K562 (cell line): ENCODE results near the gene CNNM3. TPM values are rescaled to one million over a fixed set of nuclear protein-coding genes. Genes with fewer than 3 reads are reported as not detected.
A peak's percentile ranks its signal among the peaks of the same experiment; 100 is the strongest.

Experiments
- ATAC-seq: fragments of 200-7000 bp; cut with Tn5 transposase; 3 replicates; pipeline ENCODE4 v1.9.1; 2020; ENCODE audit warnings: moderate library complexity
- BruUV-seq: library from RNA; stranded (reverse); fragments of 400-500 nt; replicated peaks from 2 replicates; lab custom pipeline; 2021; lab: Mats Ljungman, UMichigan
- CTCF ChIA-PET: fragments of 300-600 bp; formaldehyde crosslinking; extraction: SDS; loops from one replicate; lab custom pipeline; 2021; ENCODE audit warnings: low intra/inter-chr PET ratio; lab: Yijun Ruan, JAX
- POLR2A ChIA-PET: fragments of 300-600, 350-650 bp; sonication (Branson Sonifier 250); formaldehyde crosslinking; extraction: SDS; loops from one replicate; lab custom pipeline; 2021; ENCODE audit warnings: antibody characterized with exemption, inconsistent platforms; lab: Yijun Ruan, JAX
- DNase-seq, 4 experiments: peaks; one replicate each; pipeline versions ENCODE4 v3.0.0 to v3.0.0-alpha.2; 2011 to 2018; ENCODE audit warnings: low spot score in 3 of 4, mixed read lengths in 3 of 4; ENCODE audit errors: extremely low read depth in 1 of 4
- FAIRE-seq: peaks from 2 replicates; lab custom pipeline; 2011; peaks lifted over from hg19 to GRCh38; lab: Jason Lieb, UNC
- H2AFZ ChIP-seq: 2 replicates; pipeline ENCODE4 v1.6.0; 2011; ENCODE audit warnings: low read depth, low read length, control low read depth, inconsistent platforms
- H3K27ac ChIP-seq: fragments of 200-600 bp; 3 replicates; pipeline ENCODE4 v1.8.0; 2011; ENCODE audit warnings: low read depth, mild to moderate bottlenecking, control low read depth, inconsistent platforms, low read length, moderate library complexity, mixed read lengths; ENCODE audit errors: extremely low read depth
- H3K27me3 ChIP-seq, 2 experiments: fragments of 300-600 bp in 1 of 2; 2 replicates in 1 of 2; 3 replicates in 1 of 2; pipeline versions ENCODE4 v1.6.0 to v1.8.0; 2011; ENCODE audit warnings: inconsistent platforms in 2 of 2, low read length in 2 of 2, mild to moderate bottlenecking in 1 of 2, mixed read lengths in 1 of 2, moderate library complexity in 1 of 2; ENCODE audit not compliant: control insufficient read depth in 2 of 2, insufficient read depth in 2 of 2
- H3K36me3 ChIP-seq: fragments of 300-600 bp; 3 replicates; pipeline ENCODE4 v1.8.0; 2011; ENCODE audit warnings: mild to moderate bottlenecking, low read length, inconsistent platforms; ENCODE audit not compliant: control insufficient read depth, insufficient read depth
- H3K4me1 ChIP-seq, 2 experiments: fragments of 200-600 bp in 1 of 2; replicated peaks in 1 of 2; 2 replicates in 1 of 2; 3 replicates in 1 of 2; pipeline versions ENCODE4 v1.5.1 to v1.8.0; 2011; ENCODE audit warnings: inconsistent platforms in 2 of 2, low read length in 2 of 2, mild to moderate bottlenecking in 1 of 2, mixed read lengths in 1 of 2, moderate library complexity in 1 of 2; ENCODE audit not compliant: control insufficient read depth in 2 of 2, insufficient read depth in 2 of 2
- H3K4me2 ChIP-seq: 2 replicates; pipeline ENCODE4 v1.6.1; 2011; ENCODE audit warnings: low read length, control low read depth, inconsistent platforms, mixed read lengths; ENCODE audit not compliant: insufficient read depth
- H3K4me3 ChIP-seq: fragments of 200-600 bp; sonication (generic), shearing (Covaris generic); 2 replicates; pipeline ENCODE4 v1.5.1; 2016; ENCODE audit warnings: control low read depth, inconsistent platforms
- H3K79me2 ChIP-seq: fragments of 200-600 bp; 3 replicates; pipeline ENCODE4 v1.8.0; 2011; ENCODE audit warnings: low read length, inconsistent platforms; ENCODE audit not compliant: control insufficient read depth, insufficient read depth
- H3K9ac ChIP-seq, 2 experiments: 2 replicates each; pipeline versions ENCODE4 v1.6.0 to v1.6.1; 2011; ENCODE audit warnings: low read depth in 2 of 2, low read length in 2 of 2, control low read depth in 1 of 2, inconsistent platforms in 1 of 2, mild to moderate bottlenecking in 1 of 2, mixed read lengths in 1 of 2; ENCODE audit not compliant: insufficient read depth in 1 of 2
- H3K9me1 ChIP-seq: one replicate; pipeline ENCODE4 v1.6.0; 2011; ENCODE audit warnings: inconsistent platforms, mild to moderate bottlenecking, low read length, moderate library complexity; ENCODE audit not compliant: control insufficient read depth, insufficient read depth
- H3K9me3 ChIP-seq: replicated peaks from 2 replicates; pipeline ENCODE4 v1.5.1; 2011; ENCODE audit warnings: low read depth, low read length, inconsistent platforms; ENCODE audit not compliant: control insufficient read depth, insufficient read depth
- H4K20me1 ChIP-seq: replicated peaks from 2 replicates; pipeline ENCODE4 v1.6.1; 2011; ENCODE audit warnings: low read length, inconsistent platforms, mixed read lengths; ENCODE audit not compliant: control insufficient read depth, insufficient read depth
- BMI1 ChIP-seq: fragments of 150-350 bp; IDR thresholded peaks from 2 replicates; pipeline ENCODE4 v1.6.1; 2014; ENCODE audit warnings: low read length
- CREB3L1 ChIP-seq: fragments of 450-650 bp; IDR thresholded peaks from 2 replicates; pipeline ENCODE4 v1.6.1; 2014; ENCODE audit warnings: low read depth, mild to moderate bottlenecking, moderate library complexity, borderline replicate concordance
- CREBBP ChIP-seq: IDR thresholded peaks from one replicate; pipeline ENCODE4 v1.6.1; 2012; ENCODE audit warnings: low read depth, mild to moderate bottlenecking, control low read depth, inconsistent platforms, low read length
- NCOA2 ChIP-seq, 2 experiments: fragments of 450-650 bp; IDR thresholded peaks; 2 replicates each; pipeline ENCODE4 v1.6.1; 2018; ENCODE audit warnings: mild to moderate bottlenecking in 2 of 2, moderate library complexity in 1 of 2; ENCODE audit not compliant: partially characterized antibody in 2 of 2
- NR4A1 ChIP-seq, 2 experiments: fragments of 250-450 bp in 1 of 2; fragments of 450-650 bp in 1 of 2; sonication (Bioruptor Pico) in 1 of 2; IDR thresholded peaks; 2 replicates each; pipeline versions ENCODE4 v1.4.0 to v1.6.1; 2016 to 2020; ENCODE audit warnings: mild to moderate bottlenecking in 2 of 2, missing compliant biosample characterization in 1 of 2, missing genetic modification characterization in 1 of 2, moderate library complexity in 1 of 2
- RBM22 ChIP-seq: fragments of 200-400 bp; formaldehyde crosslinking; IDR thresholded peaks from 2 replicates; pipeline ENCODE4 v1.6.1; 2018; ENCODE audit warnings: low read length, low read depth; ENCODE audit not compliant: poor library complexity, severe bottlenecking
- ZBTB40 ChIP-seq, 2 experiments: fragments of 450-650 bp in 1 of 2; sonication (generic) in 1 of 2; formaldehyde crosslinking in 1 of 2; IDR thresholded peaks; 2 replicates each; pipeline versions ENCODE4 v1.7.1 to v1.9.0; 2016 to 2022; ENCODE audit warnings: inconsistent platforms in 1 of 2, mild to moderate bottlenecking in 1 of 2, missing genetic modification reagents in 1 of 2
- WGBS: fragments of 100-300 bp; shearing (Covaris generic); methylation state at CpG from one replicate; pipeline ENCODE4 v1.1.6; 2016; ENCODE audit warnings: low coverage, mixed read lengths; ENCODE audit not compliant: insufficient coverage; ENCODE audit errors: missing lambda C conversion rate; 5-methylcytosine and 5-hydroxymethylcytosine counted together
- in situ Hi-C: fragments of 300-500 bp; cut with MboI; formaldehyde crosslinking; loops from 4 replicates; pipeline ENCODE4 v1.15.0; 2018; ENCODE audit warnings: inconsistent platforms, mixed read lengths
- intact Hi-C: fragments of 100-400 bp; cut with micrococcal nuclease; formaldehyde crosslinking; loops from 2 replicates; pipeline ENCODE4 v1.14.2; 2022
- polyA plus RNA-seq, 8 experiments: library from polyadenylated mRNA; depleted of rRNA in 4 of 8; stranded (reverse) in 5 of 8; unstranded in 3 of 8; fragments of >200 nt; fragmentation: Nextera tagmentation in 2 of 8; fragmentation: Illumina TruSeq in 1 of 8; extraction: Ambion mirVana in 2 of 8; extraction: Trizol in 1 of 8; gene quantifications; 2 replicates each; pipeline versions ENCODE4 v1.2.1 to v1.2.3, GENCODE V29; 2011 to 2014; ENCODE audit warnings: inconsistent platforms in 1 of 8, missing spikeins in 1 of 8
- total RNA-seq, 7 experiments: library from RNA; depleted of rRNA in 6 of 7; stranded (reverse); fragments of >200 nt in 6 of 7; fragmentation: Illumina TruSeq in 2 of 7; extraction: Trizol in 2 of 7; gene quantifications; 2 replicates each; pipeline versions ENCODE4 v1.2.1 to v1.2.3, GENCODE V29; 2011 to 2021; ENCODE audit warnings: low replicate concordance in 1 of 7
- TF ChIP-seq, protein P1 (sequence below): sonication (generic); formaldehyde crosslinking; IDR thresholded peaks from 2 replicates; pipeline ENCODE4 v1.8.1; 2023; ENCODE audit warnings: mild to moderate bottlenecking, missing genetic modification reagents

Gene CNNM3
- total and polyA plus RNA-seq, 9 of the 15 experiments (the other 6 are each of a cell fraction or from before 2014, with no cell fraction given): 1.4 to 16.9 (median 6.5) TPM

GRCh38 chr2:96878171-96878570 is 62.1 kb downstream of the CNNM3 start:
- H3K9me1 ChIP-seq: peaks cover 4% of the 10 kb centered on the region
- in situ Hi-C loops (no loop called here), intact Hi-C loops (no loop called here)
- H3K9ac ChIP-seq: peak overlapping the region in 1 of 2 experiments; percentile 80; a peak in 2 of 4 replicates
- DNase-seq (no peak), ATAC-seq (no peak), FAIRE-seq (no peak)
- peaks cover 4% of the 10 kb centered on the region; the same call in 2 of the 3 replicates for H3K79me2 ChIP-seq
- 95% methylated on average over 6 of the region's 7 CpGs for WGBS
- no peak overlapping the region for H3K4me2 ChIP-seq
- no peak overlapping the region for H3K4me3 ChIP-seq
- peaks cover 40 to 95% of the 10 kb centered on the region in 2 experiments for H3K4me1 ChIP-seq
- no peaks in the 10 kb centered on the region for H3K27me3 ChIP-seq
- ChIA-PET CTCF (no interaction called here), POLR2A (interaction anchor here (0.7 to 11.3 kb wide), 3 partner anchors 15 to 109 kb away, joined by 3 to 112 read pairs (median 5); no protein-coding TSS in a partner anchor)
- H2AFZ ChIP-seq: no peak overlapping the region
- no peaks in the 10 kb centered on the region for H3K9me3 ChIP-seq
- no TSS peak for BruUV-seq
- no peaks in the 10 kb centered on the region for H4K20me1 ChIP-seq
- H3K36me3 ChIP-seq: peaks cover 28% of the 10 kb centered on the region; the same call in 2 of the 3 replicates
- peak overlapping the region; percentile 12; the same call in 1 of the 3 replicates for H3K27ac ChIP-seq
- TF ChIP-seq BMI1 (no peak), CREB3L1 (no peak), NR4A1 (CRISPR knock-in tag; IDR thresholded peaks at IDR 0.05) (no peak), NR4A1 (tag; IDR thresholded peaks at IDR 0.05) (no peak), ZBTB40 (IDR thresholded peaks at IDR 0.05) (no peak), ZBTB40 (CRISPR knock-in tag; IDR thresholded peaks at IDR 0.05) (no peak), NCOA2 (IDR thresholded peaks at IDR 0.05; ENCODE audit: partially characterized antibody in 2 of 2) (no peak), RBM22 (peak; percentile 13), CREBBP (no peak)
- TF ChIP-seq, protein P1, sequence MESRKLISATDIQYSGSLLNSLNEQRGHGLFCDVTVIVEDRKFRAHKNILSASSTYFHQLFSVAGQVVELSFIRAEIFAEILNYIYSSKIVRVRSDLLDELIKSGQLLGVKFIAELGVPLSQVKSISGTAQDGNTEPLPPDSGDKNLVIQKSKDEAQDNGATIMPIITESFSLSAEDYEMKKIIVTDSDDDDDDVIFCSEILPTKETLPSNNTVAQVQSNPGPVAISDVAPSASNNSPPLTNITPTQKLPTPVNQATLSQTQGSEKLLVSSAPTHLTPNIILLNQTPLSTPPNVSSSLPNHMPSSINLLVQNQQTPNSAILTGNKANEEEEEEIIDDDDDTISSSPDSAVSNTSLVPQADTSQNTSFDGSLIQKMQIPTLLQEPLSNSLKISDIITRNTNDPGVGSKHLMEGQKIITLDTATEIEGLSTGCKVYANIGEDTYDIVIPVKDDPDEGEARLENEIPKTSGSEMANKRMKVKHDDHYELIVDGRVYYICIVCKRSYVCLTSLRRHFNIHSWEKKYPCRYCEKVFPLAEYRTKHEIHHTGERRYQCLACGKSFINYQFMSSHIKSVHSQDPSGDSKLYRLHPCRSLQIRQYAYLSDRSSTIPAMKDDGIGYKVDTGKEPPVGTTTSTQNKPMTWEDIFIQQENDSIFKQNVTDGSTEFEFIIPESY (CRISPR knock-in tag): peak; percentile 9; the same call in 1 of the 2 replicates
